Measurements from ENCODE around the gene PKN1.

PKN1 gene

GRCh38 chr19:14475251-14476073 is 42.4 kb downstream of the PKN1 start, which contains the start of gene PTGER1:
Gene PTGER1 (minus strand): TSS chr19:14475354. CDS start chr19:14474320, 1,034 bp downstream.
- H3K27me3 ChIP-seq (replicated peaks; ENCODE audit: control insufficient read depth, insufficient read depth, low read length, poor library complexity, severe bottlenecking), result peaks cover 21% of the 10 kb centered on the region
- no peak within 1 kb of the TSS for H3K27ac ChIP-seq (ENCODE audit: insufficient read depth, low read length, poor library complexity, severe bottlenecking)
- H3K4me3 ChIP-seq (ENCODE audit: insufficient read depth, low read depth, low read length, poor library complexity, severe bottlenecking), result peak within 1 kb of the TSS; percentile 17
- H3K36me3 ChIP-seq (ENCODE audit: control insufficient read depth, insufficient read depth, low read length), result peaks cover 14% of the 10 kb centered on the region
- DNase-seq, result no peak
- H3K4me1 ChIP-seq (ENCODE audit: control insufficient read depth, insufficient read depth, low read length, poor library complexity, severe bottlenecking), result peaks cover 37% of the 10 kb centered on the region
- no peaks in the 10 kb centered on the region for H3K9me3 ChIP-seq (ENCODE audit: control insufficient read depth, low read length)

GRCh38 chr19:14476327-14476672 is 43.2 kb downstream of the PKN1 start:
- no peak for DNase-seq
- Histone ChIP-seq H3K36me3 (ENCODE audit: control insufficient read depth, insufficient read depth, low read length) (peaks cover 11% of the 10 kb centered on the region), H3K4me3 (ENCODE audit: insufficient read depth, low read depth, low read length, poor library complexity, severe bottlenecking) (no peak overlapping the region), H3K9me3 (ENCODE audit: control insufficient read depth, low read length) (no peaks in the 10 kb centered on the region), H3K27ac (ENCODE audit: insufficient read depth, low read length, poor library complexity, severe bottlenecking) (no peak overlapping the region), H3K4me1 (ENCODE audit: control insufficient read depth, insufficient read depth, low read length, poor library complexity, severe bottlenecking) (peaks cover 37% of the 10 kb centered on the region), H3K27me3 (replicated peaks; ENCODE audit: control insufficient read depth, insufficient read depth, low read length, poor library complexity, severe bottlenecking) (peaks cover 21% of the 10 kb centered on the region)

- peak in 2 of 3 donors; percentile 37 to 39 for DNase-seq
- Histone ChIP-seq H3K9me3 (ENCODE audit: control insufficient read depth, low read length) (no peaks in the 10 kb centered on the region), H3K27ac (ENCODE audit: insufficient read depth, low read length, poor library complexity, severe bottlenecking) (no peak overlapping the region), H3K36me3 (ENCODE audit: control insufficient read depth, insufficient read depth, low read length) (peaks cover 11% of the 10 kb centered on the region), H3K4me1 (ENCODE audit: control insufficient read depth, insufficient read depth, low read length, poor library complexity, severe bottlenecking) (peaks cover 36% of the 10 kb centered on the region), H3K4me3 (ENCODE audit: insufficient read depth, low read depth, low read length, poor library complexity, severe bottlenecking) (no peak overlapping the region), H3K27me3 (replicated peaks; ENCODE audit: control insufficient read depth, insufficient read depth, low read length, poor library complexity, severe bottlenecking) (peaks cover 21% of the 10 kb centered on the region)
These were observed 43.7 kb downstream of the PKN1 start for GRCh38 chr19:14476673-14477401.

- Histone ChIP-seq H3K4me1 (ENCODE audit: control insufficient read depth, insufficient read depth, low read length, poor library complexity, severe bottlenecking) (peaks cover 28% of the 10 kb centered on the region), H3K9me3 (ENCODE audit: control insufficient read depth, low read length) (no peaks in the 10 kb centered on the region), H3K36me3 (ENCODE audit: control insufficient read depth, insufficient read depth, low read length) (peaks cover 11% of the 10 kb centered on the region), H3K27me3 (replicated peaks; ENCODE audit: control insufficient read depth, insufficient read depth, low read length, poor library complexity, severe bottlenecking) (peaks cover 18% of the 10 kb centered on the region), H3K27ac (ENCODE audit: insufficient read depth, low read length, poor library complexity, severe bottlenecking) (no peak overlapping the region), H3K4me3 (ENCODE audit: insufficient read depth, low read depth, low read length, poor library complexity, severe bottlenecking) (no peak overlapping the region)
- DNase-seq, result no peak
These were observed 44.5 kb downstream of the PKN1 start for GRCh38 chr19:14477418-14478112.

- Histone ChIP-seq H3K27me3 (replicated peaks; ENCODE audit: control insufficient read depth, insufficient read depth, low read length, poor library complexity, severe bottlenecking) (peaks cover 13% of the 10 kb centered on the region), H3K27ac (ENCODE audit: insufficient read depth, low read length, poor library complexity, severe bottlenecking) (no peak overlapping the region), H3K9me3 (ENCODE audit: control insufficient read depth, low read length) (no peaks in the 10 kb centered on the region), H3K4me3 (ENCODE audit: insufficient read depth, low read depth, low read length, poor library complexity, severe bottlenecking) (no peak overlapping the region), H3K4me1 (ENCODE audit: control insufficient read depth, insufficient read depth, low read length, poor library complexity, severe bottlenecking) (peaks cover 23% of the 10 kb centered on the region), H3K36me3 (ENCODE audit: control insufficient read depth, insufficient read depth, low read length) (peaks cover 11% of the 10 kb centered on the region)
- DNase-seq, result no peak
These were observed 45.0 kb downstream of the PKN1 start for GRCh38 chr19:14478113-14478545.

GRCh38 chr19:14479309-14479974 is 46.3 kb downstream of the PKN1 start:
- DNase-seq, result no peak
- Histone ChIP-seq H3K9me3 (ENCODE audit: control insufficient read depth, low read length) (no peaks in the 10 kb centered on the region), H3K27me3 (replicated peaks; ENCODE audit: control insufficient read depth, insufficient read depth, low read length, poor library complexity, severe bottlenecking) (peaks cover 5% of the 10 kb centered on the region), H3K27ac (ENCODE audit: insufficient read depth, low read length, poor library complexity, severe bottlenecking) (no peak overlapping the region), H3K4me1 (ENCODE audit: control insufficient read depth, insufficient read depth, low read length, poor library complexity, severe bottlenecking) (peaks cover 15% of the 10 kb centered on the region), H3K36me3 (ENCODE audit: control insufficient read depth, insufficient read depth, low read length) (peaks cover 11% of the 10 kb centered on the region), H3K4me3 (ENCODE audit: insufficient read depth, low read depth, low read length, poor library complexity, severe bottlenecking) (no peak overlapping the region)

- peaks cover 11% of the 10 kb centered on the region for H3K4me1 ChIP-seq (ENCODE audit: control insufficient read depth, insufficient read depth, low read length, poor library complexity, severe bottlenecking)
- H3K27me3 ChIP-seq (replicated peaks; ENCODE audit: control insufficient read depth, insufficient read depth, low read length, poor library complexity, severe bottlenecking), result no peaks in the 10 kb centered on the region
- H3K36me3 ChIP-seq (ENCODE audit: control insufficient read depth, insufficient read depth, low read length), result peaks cover 11% of the 10 kb centered on the region
- DNase-seq, result peak; percentile 41 to 51 (median 44)
- H3K27ac ChIP-seq (ENCODE audit: insufficient read depth, low read length, poor library complexity, severe bottlenecking), result no peak overlapping the region
- H3K4me3 ChIP-seq (ENCODE audit: insufficient read depth, low read depth, low read length, poor library complexity, severe bottlenecking), result no peak overlapping the region
- no peaks in the 10 kb centered on the region for H3K9me3 ChIP-seq (ENCODE audit: control insufficient read depth, low read length)
These were observed 47.0 kb downstream of the PKN1 start for GRCh38 chr19:14479975-14480699.

- no peak overlapping the region for H3K27ac ChIP-seq (ENCODE audit: insufficient read depth, low read length, poor library complexity, severe bottlenecking)
- H3K4me3 ChIP-seq (ENCODE audit: insufficient read depth, low read depth, low read length, poor library complexity, severe bottlenecking), result no peak overlapping the region
- H3K36me3 ChIP-seq (ENCODE audit: control insufficient read depth, insufficient read depth, low read length), result peaks cover 11% of the 10 kb centered on the region
- DNase-seq, result no peak
- no peaks in the 10 kb centered on the region for H3K9me3 ChIP-seq (ENCODE audit: control insufficient read depth, low read length)
- H3K4me1 ChIP-seq (ENCODE audit: control insufficient read depth, insufficient read depth, low read length, poor library complexity, severe bottlenecking), result peaks cover 5% of the 10 kb centered on the region
- H3K27me3 ChIP-seq (replicated peaks; ENCODE audit: control insufficient read depth, insufficient read depth, low read length, poor library complexity, severe bottlenecking), result no peaks in the 10 kb centered on the region
These were observed 47.6 kb downstream of the PKN1 start for GRCh38 chr19:14480700-14481079.
